Nephron progenitor cell (in vitro differentiated cells): Measurements from ENCODE around the gene CHST5.
A peak's percentile ranks its signal among the peaks of the same experiment; 100 is the strongest.

Experiments
- DNase-seq: peaks from one replicate; pipeline ENCODE4 v3.0.0; 2021
- H3K27ac Mint-ChIP-seq: 2 replicates; pipeline ENCODE4 v1.8.0; 2021; ENCODE audit warnings: mild to moderate bottlenecking, moderate library complexity, mixed read lengths
- H3K27me3 Mint-ChIP-seq: 2 replicates; pipeline ENCODE4 v1.8.0; 2021; ENCODE audit warnings: mild to moderate bottlenecking, low read depth, mixed read lengths; ENCODE audit not compliant: poor library complexity
- H3K36me3 Mint-ChIP-seq: 2 replicates; pipeline ENCODE4 v1.8.0; 2021; ENCODE audit warnings: low read depth, mixed read lengths
- H3K4me1 Mint-ChIP-seq: 2 replicates; pipeline ENCODE4 v1.8.0; 2021; ENCODE audit warnings: mixed read lengths
- H3K4me3 Mint-ChIP-seq: 2 replicates; pipeline ENCODE4 v1.8.0; 2021; ENCODE audit warnings: mild to moderate bottlenecking, moderate library complexity, mixed read lengths
- H3K9me3 Mint-ChIP-seq: 2 replicates; pipeline ENCODE4 v1.8.0; 2021; ENCODE audit warnings: mild to moderate bottlenecking, moderate library complexity, mixed read lengths
- CTCF ChIP-seq: fragments of 200-600 bp; sonication (generic); IDR thresholded peaks from 2 replicates; pipeline ENCODE4 v1.5.0; 2021; ENCODE audit warnings: antibody characterized with exemption

The CHST5 gene

GRCh38 chr16:75535901-75536300 is at the start of gene CHST5:
CHST5 (minus strand) TSS chr16:75536108; CDS start chr16:75530384, 5,724 bp downstream.
- Mint-ChIP-seq H3K36me3 (peaks cover 10% of the 10 kb centered on the region), H3K9me3 (no peaks in the 10 kb centered on the region), H3K4me3 (no peak within 1 kb of the TSS), H3K27me3 (no peaks in the 10 kb centered on the region), H3K4me1 (peaks cover 4% of the 10 kb centered on the region), H3K27ac (peak within 1 kb of the TSS; percentile 83)
- no peak for DNase-seq
- no peak for TF ChIP-seq CTCF

DNA sequence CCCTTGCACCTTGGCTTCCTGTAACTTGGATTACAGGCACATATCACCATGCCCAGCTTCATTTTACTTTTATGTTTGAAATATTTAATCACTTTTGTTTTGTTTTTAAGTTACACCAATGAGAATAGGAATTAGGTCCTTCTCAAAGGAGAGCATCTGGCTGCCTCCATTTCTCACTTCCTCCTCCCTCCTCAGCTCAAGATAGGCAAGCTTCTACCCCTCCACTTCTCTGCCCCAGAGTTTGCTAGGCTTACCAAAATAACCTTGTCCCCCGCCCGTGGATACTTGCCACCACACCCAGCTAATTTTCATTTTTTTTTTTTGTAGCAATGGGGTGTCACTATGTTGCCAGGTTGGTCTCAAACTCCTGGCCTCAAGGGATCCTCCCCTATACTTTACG is 48.2 kb upstream of the CHST5 start:
- no peaks in the 10 kb centered on the region for H3K9me3 Mint-ChIP-seq
- TF ChIP-seq CTCF, result no peak
- peaks cover 6% of the 10 kb centered on the region for H3K4me1 Mint-ChIP-seq

GRCh38 chr16:75579281-75579834 is 43.5 kb upstream of the CHST5 start:
- no peak for DNase-seq
- Mint-ChIP-seq H3K27me3 (no peaks in the 10 kb centered on the region), H3K9me3 (no peaks in the 10 kb centered on the region), H3K36me3 (peaks cover 53% of the 10 kb centered on the region), H3K27ac (peak overlapping the region; percentile 45), H3K4me1 (no peaks in the 10 kb centered on the region), H3K4me3 (no peak overlapping the region)
- TF ChIP-seq CTCF, result no peak

More for the DNA sequence above, 48.2 kb upstream of the CHST5 start:
- DNase-seq, result no peak
- Mint-ChIP-seq H3K27ac (peak overlapping the region; percentile 15), H3K27me3 (peaks cover 3% of the 10 kb centered on the region), H3K36me3 (peaks cover 17% of the 10 kb centered on the region), H3K4me3 (no peak overlapping the region)

GRCh38 chr16:75578725-75579124 is 42.8 kb upstream of the CHST5 start:
- Mint-ChIP-seq H3K9me3 (no peaks in the 10 kb centered on the region), H3K4me3 (no peak overlapping the region), H3K27me3 (no peaks in the 10 kb centered on the region), H3K27ac (no peak overlapping the region), H3K36me3 (peaks cover 59% of the 10 kb centered on the region), H3K4me1 (no peaks in the 10 kb centered on the region)
- no peak for DNase-seq
- no peak for TF ChIP-seq CTCF

- Mint-ChIP-seq H3K4me3 (no peak overlapping the region), H3K9me3 (no peaks in the 10 kb centered on the region), H3K27me3 (no peaks in the 10 kb centered on the region), H3K4me1 (no peaks in the 10 kb centered on the region), H3K36me3 (peaks cover 64% of the 10 kb centered on the region), H3K27ac (no peak overlapping the region)
- no peak for TF ChIP-seq CTCF
- no peak for DNase-seq
These were observed 42.3 kb upstream of the CHST5 start for GRCh38 chr16:75578212-75578611.

DNA sequence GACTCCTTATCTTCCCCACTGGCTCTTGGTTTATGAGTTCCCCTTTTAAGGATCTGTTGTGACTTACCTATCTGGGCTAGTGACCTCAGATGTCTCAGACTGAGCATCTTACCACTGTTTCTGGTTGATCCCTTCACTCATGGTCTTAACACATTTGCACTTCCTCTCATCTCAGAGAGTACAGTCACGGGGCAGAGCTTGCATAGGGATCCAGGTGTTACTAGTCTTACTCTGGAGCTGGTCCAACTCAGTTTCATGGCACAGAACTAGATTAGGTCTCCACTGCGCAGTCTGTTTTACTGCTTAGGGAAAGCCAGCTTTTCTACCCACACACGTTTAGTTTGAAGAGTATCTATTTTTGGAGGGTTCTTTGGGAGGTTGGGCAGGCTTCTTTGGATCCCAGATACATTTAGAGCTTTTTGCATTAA is 40.5 kb upstream of the CHST5 start:
- no peak overlapping the region for H3K4me3 Mint-ChIP-seq
- no peak for DNase-seq

More for the DNA sequence above, 40.5 kb upstream of the CHST5 start:
- Mint-ChIP-seq H3K36me3 (peaks cover 74% of the 10 kb centered on the region), H3K4me1 (no peaks in the 10 kb centered on the region), H3K27ac (peak overlapping the region; percentile 31), H3K9me3 (no peaks in the 10 kb centered on the region), H3K27me3 (no peaks in the 10 kb centered on the region)
- no peak for TF ChIP-seq CTCF
